ENCODE results near the gene MARCKSL1. TPM values are rescaled to one million over a fixed set of nuclear protein-coding genes. Genes with fewer than 3 reads are reported as not detected.
A peak's percentile ranks its signal among the peaks of the same experiment; 100 is the strongest.
"Not testable (repeated sequence)": the region's sequence is repeated elsewhere in the genome, so short reads cannot be mapped to it uniquely, and the experiment has no call there.

The MARCKSL1 gene
- total RNA-seq, 6 donors from 2014 or later = 1.0 to 56.9 (median 9.4) TPM

- H3K27me3 ChIP-seq = no peaks in the 10 kb centered on the region
- TF ChIP-seq CTCF (IDR thresholded peaks at IDR 0.05) (no peak), EP300 (IDR thresholded peaks at IDR 0.05) (no peak)
- peaks cover 4 to 38% (median 27%) of the 10 kb centered on the region in 4 donors for H3K36me3 ChIP-seq
- WGBS, 2 donors = 88 to 93% methylated on average over 3 of the region's 3 CpGs
- DNase-seq (no peak), ATAC-seq (ENCODE audit: low FRiP score in 2 of 2) (no peak)
- H3K4me1 ChIP-seq = peaks cover 0 to 8% (median 0%) of the 10 kb centered on the region in 4 donors
- no peak overlapping the region for H3K27ac ChIP-seq
- no peak overlapping the region for H3K4me3 ChIP-seq
- no peaks in the 10 kb centered on the region for H3K9me3 ChIP-seq
These were observed 31.9 kb downstream of the MARCKSL1 start for GRCh38 chr1:32303997-32304622.

GRCh38 chr1:32303358-32303757, 32.7 kb downstream of the MARCKSL1 start:
- Histone ChIP-seq H3K36me3 (peaks cover 4 to 38% (median 27%) of the 10 kb centered on the region in 4 donors), H3K27ac (no peak overlapping the region), H3K9me3 (no peaks in the 10 kb centered on the region), H3K27me3 (no peaks in the 10 kb centered on the region), H3K4me1 (peaks cover 0 to 9% (median 0%) of the 10 kb centered on the region in 4 donors), H3K4me3 (no peak overlapping the region)
- TF ChIP-seq POLR2A (IDR thresholded peaks at IDR 0.05) = no peak
- no peak for TF ChIP-seq POLR2AphosphoS5 (IDR thresholded peaks at IDR 0.05)
- no peak for TF ChIP-seq EP300 (IDR thresholded peaks at IDR 0.05)
- TF ChIP-seq CTCF (IDR thresholded peaks at IDR 0.05) = no peak
- DNase-seq (no peak), ATAC-seq (ENCODE audit: low FRiP score in 2 of 2) (no peak)
- WGBS, 2 donors = 95 to 98% methylated on average over 3 of the region's 3 CpGs

- H3K4me3 ChIP-seq = no peak overlapping the region
- TF ChIP-seq POLR2A (IDR thresholded peaks at IDR 0.05) (no peak), POLR2AphosphoS5 (IDR thresholded peaks at IDR 0.05) (no peak), CTCF (IDR thresholded peaks at IDR 0.05) (no peak)
- H3K27ac ChIP-seq = no peak overlapping the region
- H3K36me3 ChIP-seq = peaks cover 2 to 26% (median 18%) of the 10 kb centered on the region in 4 donors
- ATAC-seq (ENCODE audit: low FRiP score in 2 of 2) (no peak), DNase-seq (no peak)
- H3K9me3 ChIP-seq = no peaks in the 10 kb centered on the region
- no peaks in the 10 kb centered on the region for H3K27me3 ChIP-seq
- H3K4me1 ChIP-seq = peaks cover 0 to 23% (median 0%) of the 10 kb centered on the region in 4 donors
These were observed 36.7 kb downstream of the MARCKSL1 start for GRCh38 chr1:32299327-32299726.

- not testable (repeated sequence) for H3K27ac ChIP-seq; ATAC-seq (ENCODE audit: low FRiP score in 2 of 2); H3K9me3 ChIP-seq; H3K27me3 ChIP-seq; H3K4me3 ChIP-seq; DNase-seq
- WGBS, 2 donors = 95 to 99% methylated on average over 16 of the region's 16 CpGs
- H3K4me1 ChIP-seq = peaks cover 4 to 33% (median 6%) of the 10 kb centered on the region in 4 donors
- H3K36me3 ChIP-seq = peaks cover 0 to 15% (median 8%) of the 10 kb centered on the region in 4 donors
These were observed 37.8 kb downstream of the MARCKSL1 start for GRCh38 chr1:32298211-32298610.

- H3K36me3 ChIP-seq = peaks cover 0 to 4% (median 0%) of the 10 kb centered on the region in 4 donors
- H3K4me3 ChIP-seq = peak within 1 kb of the TSS; percentile 84 to 92 (median 88)
- ATAC-seq (ENCODE audit: low FRiP score in 2 of 2) = peak; percentile 98 to 99
- H3K27ac ChIP-seq = peak within 1 kb of the TSS; percentile 68 to 95 (median 92)
- no peaks in the 10 kb centered on the region for H3K9me3 ChIP-seq
- WGBS, 2 donors = 1 to 2% methylated on average over 38 to 39 of the region's 67 CpGs
- H3K4me1 ChIP-seq = peaks cover 15 to 42% (median 24%) of the 10 kb centered on the region in 4 donors
- peak; percentile 99 for DNase-seq
- H3K27me3 ChIP-seq = no peaks in the 10 kb centered on the region
- no peak for TF ChIP-seq CTCF (IDR thresholded peaks at IDR 0.05)
- peak in 2 of 4 donors; percentile 48 to 82 for TF ChIP-seq POLR2A (IDR thresholded peaks at IDR 0.05)
- TF ChIP-seq EP300 (IDR thresholded peaks at IDR 0.05) = no peak
- peak; percentile 52 to 86 for TF ChIP-seq POLR2AphosphoS5 (IDR thresholded peaks at IDR 0.05)
These were observed 44.1 kb downstream of the MARCKSL1 start, which contains the start of gene HDAC1 for GRCh38 chr1:32291708-32292538. Gene HDAC1 (plus strand): TSS chr1:32292083. CDS start chr1:32292170, 87 bp downstream.

Data from upper lobe of left lung (tissue), 6 donors.